ENCODE results near the gene SPACA4. TPM values are rescaled to one million over a fixed set of nuclear protein-coding genes. Genes with fewer than 3 reads are reported as not detected.

The SPACA4 gene
- total RNA-seq, 2 donors from 2014 or later = not detected

- Histone ChIP-seq H3K4me1 (no peaks in the 10 kb centered on the region), H3K9me3 (no peaks in the 10 kb centered on the region), H3K27me3 (no peaks in the 10 kb centered on the region), H3K36me3 (replicated peaks in 1 of 2; ENCODE audit: insufficient read depth in 1 of 2, low read depth in 2 of 2) (no peaks in the 10 kb centered on the region), H3K27ac (no peak overlapping the region), H3K4me3 (no peak overlapping the region)
- 62 to 73% methylated on average over 6 of the region's 6 CpGs for WGBS, 2 donors
- DNase-seq (no peak), ATAC-seq (no peak)
- TF ChIP-seq POLR2A (IDR thresholded peaks at IDR 0.05) (no peak), CTCF (IDR thresholded peaks at IDR 0.05) (no peak)
- intact Hi-C loops (cut with DNase I) = loop anchor here (10.0 kb wide), 1 partner anchor 281 kb away; no protein-coding TSS in a partner anchor
Measured at GRCh38 chr19:48595833-48596232, 10.7 kb upstream of the SPACA4 start.

GRCh38 chr19:48596237-48596636, 10.3 kb upstream of the SPACA4 start:
- ATAC-seq = no peak
- Histone ChIP-seq H3K27ac (no peak overlapping the region), H3K4me1 (no peaks in the 10 kb centered on the region), H3K4me3 (no peak overlapping the region), H3K27me3 (no peaks in the 10 kb centered on the region), H3K36me3 (replicated peaks in 1 of 2; ENCODE audit: insufficient read depth in 1 of 2, low read depth in 2 of 2) (no peaks in the 10 kb centered on the region), H3K9me3 (no peaks in the 10 kb centered on the region)
- intact Hi-C loops (cut with DNase I) = loop anchor here (10.0 kb wide), 1 partner anchor 281 kb away; no protein-coding TSS in a partner anchor
- no peak for DNase-seq
- WGBS, 2 donors = 71% methylated on average over 4 of the region's 4 CpGs; no CpG with 5 or more reads in 1 of the 2 donors
- TF ChIP-seq CTCF (IDR thresholded peaks at IDR 0.05) = no peak
- TF ChIP-seq POLR2A (IDR thresholded peaks at IDR 0.05) = no peak

- TF ChIP-seq POLR2A (IDR thresholded peaks at IDR 0.05) = no peak
- TF ChIP-seq CTCF (IDR thresholded peaks at IDR 0.05) = no peak
- no peaks in the 10 kb centered on the region for H3K9me3 ChIP-seq
- no peaks in the 10 kb centered on the region for H3K36me3 ChIP-seq (replicated peaks in 1 of 2; ENCODE audit: insufficient read depth in 1 of 2, low read depth in 2 of 2)
- ATAC-seq = no peak
- H3K4me1 ChIP-seq = no peaks in the 10 kb centered on the region
- no peak for DNase-seq
- no peak overlapping the region for H3K4me3 ChIP-seq
- H3K27ac ChIP-seq = no peak overlapping the region
- intact Hi-C loops (cut with DNase I) = loop anchor here (10.0 kb wide), 1 partner anchor 282 kb away; no protein-coding TSS in a partner anchor
- WGBS, 2 donors = 68 to 75% methylated on average over 31 to 39 of the region's 39 CpGs
- no peaks in the 10 kb centered on the region for H3K27me3 ChIP-seq
Measured at GRCh38 chr19:48596679-48597465, 9.7 kb upstream of the SPACA4 start.

GRCh38 chr19:48598996-48599700, 7.4 kb upstream of the SPACA4 start:
- intact Hi-C loops (cut with DNase I) = loop anchor here (10.0 kb wide), 1 partner anchor 284 kb away; no protein-coding TSS in a partner anchor
- H3K36me3 ChIP-seq (replicated peaks in 1 of 2; ENCODE audit: insufficient read depth in 1 of 2, low read depth in 2 of 2) = no peaks in the 10 kb centered on the region
- ATAC-seq (no peak), DNase-seq (no peak)
- WGBS, 2 donors = 54 to 56% methylated on average over 14 to 26 of the region's 30 CpGs
- no peak for TF ChIP-seq POLR2A (IDR thresholded peaks at IDR 0.05)
- TF ChIP-seq CTCF (IDR thresholded peaks at IDR 0.05) = no peak
- H3K4me1 ChIP-seq = no peaks in the 10 kb centered on the region
- H3K27ac ChIP-seq = no peak overlapping the region
- no peak overlapping the region for H3K4me3 ChIP-seq
- no peaks in the 10 kb centered on the region for H3K27me3 ChIP-seq
- H3K9me3 ChIP-seq = no peaks in the 10 kb centered on the region

Data from body of pancreas (tissue), 4 donors.